Right atrium auricular region (tissue), 2 donors: ENCODE data around the gene ACKR3. TPM values are rescaled to one million over a fixed set of nuclear protein-coding genes. Genes with fewer than 3 reads are reported as not detected.
A peak's percentile ranks its signal among the peaks of the same experiment; 100 is the strongest.

Experiments used
- DNase-seq: peaks from one replicate; pipeline ENCODE4 v3.0.0-alpha.2; 2019; ENCODE audit warnings: low spot score
- H3K27ac ChIP-seq, 2 donors: fragments of 200-600 bp; sonication (generic); 1 replicate in 1 of 2; 2 replicates in 1 of 2; pipeline ENCODE4 v1.5.1; 2016 to 2019
- H3K27me3 ChIP-seq, 2 donors: fragments of 200-600 bp; sonication (generic); one replicate each; pipeline versions ENCODE4 v1.5.1 to v1.6.0; 2017 to 2019
- H3K36me3 ChIP-seq: fragments of 200-600 bp; sonication (generic); one replicate; pipeline ENCODE4 v1.5.1; 2016
- H3K4me1 ChIP-seq, 2 donors: fragments of 200-600 bp; sonication (generic); one replicate each; pipeline versions ENCODE4 v1.5.1 to v1.6.0; 2017 to 2019
- H3K4me3 ChIP-seq, 2 donors: fragments of 200-600 bp; sonication (generic); 1 replicate in 1 of 2; 2 replicates in 1 of 2; pipeline ENCODE4 v1.5.1; 2017 to 2019; ENCODE audit warnings: mild to moderate bottlenecking in 1 of 2, moderate library complexity in 1 of 2
- H3K9me3 ChIP-seq, 2 donors: fragments of 200-600 bp; sonication (generic); one replicate each; pipeline ENCODE4 v1.5.1; 2019
- CTCF ChIP-seq, 2 donors: fragments of 200-600 bp; sonication (generic); IDR thresholded peaks; one replicate each; pipeline ENCODE4 v1.5.1; 2019; ENCODE audit warnings: antibody characterized with exemption in 2 of 2
- total RNA-seq, 2 donors: library from RNA; depleted of rRNA; stranded (reverse); fragments of >200 nt; gene quantifications; one replicate each; pipeline ENCODE4 v1.1.0, GENCODE V29; 2016

ACKR3 gene
- total RNA-seq, 2 donors from 2014 or later = 49.7 to 60.5 TPM

- H3K4me3 ChIP-seq = no peak overlapping the region
- H3K27ac ChIP-seq = no peak overlapping the region
- no peaks in the 10 kb centered on the region for H3K36me3 ChIP-seq
- no peaks in the 10 kb centered on the region for H3K27me3 ChIP-seq
- no peaks in the 10 kb centered on the region for H3K9me3 ChIP-seq
- peaks cover 0 to 26% of the 10 kb centered on the region in 2 donors for H3K4me1 ChIP-seq
- DNase-seq = no peak
- TF ChIP-seq CTCF (IDR thresholded peaks at IDR 0.05) = no peak
Observed at GRCh38 chr2:236565212-236565611, 4.4 kb upstream of the ACKR3 start.

GRCh38 chr2:236565879-236566402 lies 3.7 kb upstream of the ACKR3 start:
- Histone ChIP-seq H3K4me1 (peaks cover 0 to 32% of the 10 kb centered on the region in 2 donors), H3K36me3 (no peaks in the 10 kb centered on the region), H3K9me3 (no peaks in the 10 kb centered on the region), H3K27ac (no peak overlapping the region), H3K4me3 (no peak overlapping the region), H3K27me3 (no peaks in the 10 kb centered on the region)
- no peak for TF ChIP-seq CTCF (IDR thresholded peaks at IDR 0.05)
- no peak for DNase-seq

GRCh38 chr2:236566596-236566995 lies 3.0 kb upstream of the ACKR3 start:
- H3K27ac ChIP-seq = peak overlapping the region in 1 of 2 donors; percentile 91
- no peaks in the 10 kb centered on the region for H3K36me3 ChIP-seq
- no peaks in the 10 kb centered on the region for H3K27me3 ChIP-seq
- TF ChIP-seq CTCF (IDR thresholded peaks at IDR 0.05) = no peak
- no peaks in the 10 kb centered on the region for H3K9me3 ChIP-seq
- no peak for DNase-seq
- H3K4me3 ChIP-seq = no peak overlapping the region
- peaks cover 0 to 36% of the 10 kb centered on the region in 2 donors for H3K4me1 ChIP-seq

- Histone ChIP-seq H3K4me3 (peak overlapping the region; percentile 37 to 59), H3K27ac (peak overlapping the region; percentile 86 to 91), H3K4me1 (peaks cover 0 to 46% of the 10 kb centered on the region in 2 donors), H3K36me3 (peaks cover 8% of the 10 kb centered on the region), H3K27me3 (no peaks in the 10 kb centered on the region), H3K9me3 (no peaks in the 10 kb centered on the region)
- peak in 1 of 2 donors; percentile 44 for TF ChIP-seq CTCF (IDR thresholded peaks at IDR 0.05)
- no peak for DNase-seq
Observed at GRCh38 chr2:236568068-236568921, 1.3 kb upstream of the ACKR3 start.

GRCh38 chr2:236568922-236569572 lies 578 bp upstream of the ACKR3 start:
- Histone ChIP-seq H3K9me3 (no peaks in the 10 kb centered on the region), H3K36me3 (peaks cover 9% of the 10 kb centered on the region), H3K4me3 (peak overlapping the region; percentile 37 to 59), H3K27ac (peak overlapping the region; percentile 86 to 91), H3K27me3 (no peaks in the 10 kb centered on the region), H3K4me1 (peaks cover 0 to 53% of the 10 kb centered on the region in 2 donors)
- no peak for TF ChIP-seq CTCF (IDR thresholded peaks at IDR 0.05)
- DNase-seq = no peak
